BJ (cell line): ENCODE data around the gene MAGEB1. TPM values are rescaled to one million over a fixed set of nuclear protein-coding genes. Genes with fewer than 3 reads are reported as not detected.

ENCODE experiments used
- CTCF ChIA-PET: fragments of 350-600 bp; formaldehyde crosslinking; extraction: SDS; loops from one replicate; lab custom pipeline; 2021; ENCODE audit warnings: antibody characterized with exemption, inconsistent platforms; lab: Yijun Ruan, JAX
- POLR2A ChIA-PET: fragments of 300-600 bp; sonication (Branson Sonifier 250); formaldehyde crosslinking; extraction: SDS; loops from one replicate; lab custom pipeline; 2021; ENCODE audit warnings: antibody characterized with exemption; lab: Charles Lee
- DNase-seq: peaks from one replicate; pipeline ENCODE4 v3.0.0-alpha.2; 2011; ENCODE audit warnings: low read depth
- H3K27me3 ChIP-seq: 2 replicates; pipeline ENCODE4 v1.6.0; 2011; ENCODE audit warnings: low read length; ENCODE audit not compliant: control insufficient read depth, insufficient read depth
- H3K36me3 ChIP-seq: 2 replicates; pipeline ENCODE4 v1.5.1; 2011; ENCODE audit warnings: low read length; ENCODE audit not compliant: control insufficient read depth, insufficient read depth
- H3K4me3 ChIP-seq: 2 replicates; pipeline ENCODE4 v1.5.1; 2011; ENCODE audit warnings: low read depth, mild to moderate bottlenecking, control low read depth, low read length
- polyA minus RNA-seq: library from RNA; depleted of rRNA, polyadenylated mRNA; stranded (reverse); fragments of >200 nt; gene quantifications from 2 replicates; pipeline ENCODE4 v1.2.3, GENCODE V29; 2011; rRNA and poly(A)+ RNA removed
- polyA plus RNA-seq: library from polyadenylated mRNA; depleted of rRNA; stranded (reverse); fragments of >200 nt; gene quantifications from 2 replicates; pipeline ENCODE4 v1.2.3, GENCODE V29; 2011; rRNA removed
- TF ChIP-seq, protein P1 (sequence below): IDR thresholded peaks from 2 replicates; pipeline ENCODE4 v1.5.1; 2011; ENCODE audit warnings: low read depth, mild to moderate bottlenecking, control low read depth, inconsistent platforms, low read length, moderate library complexity; ENCODE audit not compliant: insufficient read depth

MAGEB1 gene, protein sequence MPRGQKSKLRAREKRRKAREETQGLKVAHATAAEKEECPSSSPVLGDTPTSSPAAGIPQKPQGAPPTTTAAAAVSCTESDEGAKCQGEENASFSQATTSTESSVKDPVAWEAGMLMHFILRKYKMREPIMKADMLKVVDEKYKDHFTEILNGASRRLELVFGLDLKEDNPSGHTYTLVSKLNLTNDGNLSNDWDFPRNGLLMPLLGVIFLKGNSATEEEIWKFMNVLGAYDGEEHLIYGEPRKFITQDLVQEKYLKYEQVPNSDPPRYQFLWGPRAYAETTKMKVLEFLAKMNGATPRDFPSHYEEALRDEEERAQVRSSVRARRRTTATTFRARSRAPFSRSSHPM
- polyA plus RNA-seq (not detected in 2 replicates), polyA minus RNA-seq (not detected in 2 replicates)

DNA sequence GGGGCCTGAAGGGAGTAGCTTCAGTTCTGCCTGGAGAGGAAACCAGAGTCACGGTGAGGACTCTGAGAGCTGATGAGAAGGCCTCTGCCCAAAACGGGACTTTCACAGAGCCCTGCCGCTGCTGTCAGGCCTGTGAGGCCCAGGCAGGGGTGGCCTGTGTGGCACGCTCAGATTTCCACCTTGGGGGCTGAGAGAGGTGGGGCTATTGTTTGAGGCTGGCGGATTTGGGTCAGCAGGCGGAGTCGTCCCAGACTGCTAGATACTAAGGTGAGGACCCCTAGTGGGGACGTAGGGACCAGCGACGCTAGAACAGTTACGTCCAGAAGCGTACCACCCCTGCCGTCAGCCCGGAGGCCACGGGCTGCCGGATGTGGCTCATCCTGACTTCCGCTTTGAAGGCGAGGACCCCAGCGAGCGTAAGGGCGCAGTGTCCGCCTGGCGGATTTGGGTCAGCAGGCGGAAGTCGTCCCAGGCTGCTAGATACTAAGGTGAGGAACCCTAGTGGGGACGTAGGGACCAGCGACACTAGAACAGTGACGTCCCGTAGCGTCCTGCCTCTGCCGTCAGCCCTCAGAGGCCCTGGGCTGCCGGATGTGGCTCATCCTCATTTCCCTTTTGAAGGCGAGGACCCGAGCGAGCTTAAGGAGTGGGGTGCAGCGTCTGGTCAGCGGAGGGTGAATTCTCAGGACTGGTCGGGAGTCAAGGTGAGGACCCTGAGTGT is at the start of gene MAGEB1:
Gene MAGEB1, plus strand, starts transcription at position 378 of the 721 bp plus-strand sequence. CDS start 3,348 bp downstream, outside the sequence.
- DNase-seq, result no peak
- ChIA-PET CTCF (no interaction called here), POLR2A (no interaction called here)

DNA sequence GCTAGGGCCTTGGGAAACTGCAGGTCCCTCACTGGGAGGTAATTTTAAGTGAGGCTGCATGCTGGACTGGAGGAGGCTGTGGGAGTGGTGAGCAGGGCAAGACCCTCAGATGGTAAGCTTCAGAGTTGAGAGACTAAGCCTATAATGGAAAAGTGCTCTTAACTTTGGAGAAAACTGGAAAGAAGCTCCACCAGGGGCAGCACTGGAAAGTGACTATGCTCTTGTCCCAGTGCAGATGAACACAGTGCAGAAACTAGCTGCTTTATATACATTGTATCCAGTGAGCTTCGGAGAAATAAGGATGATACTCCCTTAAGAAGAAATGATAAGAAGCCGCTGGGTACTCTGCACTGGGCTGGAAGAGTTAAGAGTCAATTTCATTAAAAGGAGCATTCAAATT is 34.8 kb upstream of the MAGEB1 start:
- TF ChIP-seq, protein P1, sequence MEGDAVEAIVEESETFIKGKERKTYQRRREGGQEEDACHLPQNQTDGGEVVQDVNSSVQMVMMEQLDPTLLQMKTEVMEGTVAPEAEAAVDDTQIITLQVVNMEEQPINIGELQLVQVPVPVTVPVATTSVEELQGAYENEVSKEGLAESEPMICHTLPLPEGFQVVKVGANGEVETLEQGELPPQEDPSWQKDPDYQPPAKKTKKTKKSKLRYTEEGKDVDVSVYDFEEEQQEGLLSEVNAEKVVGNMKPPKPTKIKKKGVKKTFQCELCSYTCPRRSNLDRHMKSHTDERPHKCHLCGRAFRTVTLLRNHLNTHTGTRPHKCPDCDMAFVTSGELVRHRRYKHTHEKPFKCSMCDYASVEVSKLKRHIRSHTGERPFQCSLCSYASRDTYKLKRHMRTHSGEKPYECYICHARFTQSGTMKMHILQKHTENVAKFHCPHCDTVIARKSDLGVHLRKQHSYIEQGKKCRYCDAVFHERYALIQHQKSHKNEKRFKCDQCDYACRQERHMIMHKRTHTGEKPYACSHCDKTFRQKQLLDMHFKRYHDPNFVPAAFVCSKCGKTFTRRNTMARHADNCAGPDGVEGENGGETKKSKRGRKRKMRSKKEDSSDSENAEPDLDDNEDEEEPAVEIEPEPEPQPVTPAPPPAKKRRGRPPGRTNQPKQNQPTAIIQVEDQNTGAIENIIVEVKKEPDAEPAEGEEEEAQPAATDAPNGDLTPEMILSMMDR, result no peak
- Histone ChIP-seq H3K4me3 (no peak overlapping the region), H3K36me3 (no peaks in the 10 kb centered on the region), H3K27me3 (no peaks in the 10 kb centered on the region)
- no peak for DNase-seq
- POLR2A ChIA-PET, result no interaction called here
- CTCF ChIA-PET, result no interaction called here

More for the DNA sequence above, at the start of gene MAGEB1:
- Histone ChIP-seq H3K4me3 (no peak within 1 kb of the TSS), H3K36me3 (no peaks in the 10 kb centered on the region), H3K27me3 (no peaks in the 10 kb centered on the region)
- TF ChIP-seq, protein P1, result no peak

DNA sequence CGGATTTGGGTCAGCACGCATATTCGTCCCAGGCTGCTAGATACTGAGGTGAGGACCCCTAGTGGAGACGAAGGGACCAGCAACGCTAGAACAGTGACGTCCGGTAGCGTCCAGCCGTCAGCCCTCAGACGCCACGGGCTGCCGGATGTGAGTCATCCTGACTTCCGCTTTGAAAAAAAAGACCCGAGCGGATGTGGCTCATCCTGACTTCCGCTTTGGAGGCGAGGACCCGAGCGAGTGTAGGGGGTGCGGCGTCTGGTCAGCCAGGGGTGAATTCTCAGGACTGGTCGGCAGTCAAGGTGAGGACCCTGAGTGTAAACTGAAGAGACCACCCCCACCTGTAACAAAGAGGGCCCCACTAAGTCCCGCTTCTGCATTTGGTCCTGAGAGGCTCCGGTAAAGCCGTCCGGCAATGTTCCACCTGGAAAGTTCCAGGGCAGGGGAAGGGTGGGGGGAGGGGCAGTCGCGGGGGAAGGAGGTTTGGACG is 31.5 kb upstream of the MAGEB1 start, which contains the start of gene MAGEB2:
Gene MAGEB2, plus strand, starts transcription at position 207 of the 487 bp plus-strand sequence. CDS start 3,018 bp downstream, outside the sequence.
- H3K36me3 ChIP-seq, result no peaks in the 10 kb centered on the region
- TF ChIP-seq, protein P1, result no peak
- ChIA-PET POLR2A (no interaction called here), CTCF (no interaction called here)
- DNase-seq, result no peak
- no peak within 1 kb of the TSS for H3K4me3 ChIP-seq
- H3K27me3 ChIP-seq, result no peaks in the 10 kb centered on the region

DNA sequence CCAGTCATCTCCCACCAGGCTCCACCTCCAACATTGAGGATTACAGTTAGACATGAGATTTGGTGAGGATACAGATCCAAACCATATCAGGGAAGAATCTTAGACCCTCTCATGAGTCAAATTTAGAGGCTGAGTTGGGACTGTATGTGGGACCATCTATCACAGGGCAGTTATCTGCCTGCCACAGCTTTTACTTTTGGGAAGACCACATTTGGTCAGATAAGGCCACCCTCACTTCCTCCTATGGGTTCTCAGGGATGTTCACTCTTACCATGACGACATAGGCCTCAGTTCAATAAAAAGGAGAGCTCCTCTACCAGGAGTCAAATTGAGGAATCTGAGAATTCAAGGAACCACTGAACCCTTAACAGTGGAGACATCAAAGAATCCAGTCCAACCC is 29.5 kb upstream of the MAGEB1 start:
- H3K4me3 ChIP-seq, result no peak overlapping the region
- TF ChIP-seq, protein P1, result no peak
- ChIA-PET POLR2A (no interaction called here), CTCF (no interaction called here)
- no peak for DNase-seq
- H3K36me3 ChIP-seq, result no peaks in the 10 kb centered on the region
- H3K27me3 ChIP-seq, result no peaks in the 10 kb centered on the region

DNA sequence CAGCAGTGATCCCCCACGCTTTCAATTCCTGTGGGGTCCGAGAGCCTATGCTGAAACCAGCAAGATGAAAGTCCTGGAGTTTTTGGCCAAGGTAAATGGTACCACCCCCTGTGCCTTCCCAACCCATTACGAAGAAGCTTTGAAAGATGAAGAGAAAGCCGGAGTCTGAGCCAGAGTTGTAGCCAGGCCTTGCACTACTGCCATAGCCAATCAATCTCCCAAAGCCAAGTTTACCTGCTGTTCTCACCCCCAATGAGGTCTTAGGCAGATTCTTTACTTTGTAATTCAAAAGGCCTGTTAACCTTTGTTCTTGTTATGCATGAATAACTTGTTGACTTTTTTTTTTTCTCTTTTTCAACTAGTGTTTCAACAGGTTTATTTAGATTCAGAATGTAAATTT is 27.6 kb upstream of the MAGEB1 start:
- Histone ChIP-seq H3K27me3 (no peaks in the 10 kb centered on the region), H3K4me3 (no peak overlapping the region), H3K36me3 (no peaks in the 10 kb centered on the region)
- ChIA-PET CTCF (no interaction called here), POLR2A (no interaction called here)
- no peak for DNase-seq
- TF ChIP-seq, protein P1, result no peak
